Fibroblast of peridontal ligament (primary cell): ENCODE data around the gene DICER1.
"Not testable (repeated sequence)": the region's sequence is repeated elsewhere in the genome, so short reads cannot be mapped to it uniquely, and the experiment has no call there.

Experiments
- DNase-seq: peaks from one replicate; pipeline ENCODE4 v3.0.0-alpha.2; 2010; ENCODE audit errors: extremely low read depth

Gene DICER1

DNA sequence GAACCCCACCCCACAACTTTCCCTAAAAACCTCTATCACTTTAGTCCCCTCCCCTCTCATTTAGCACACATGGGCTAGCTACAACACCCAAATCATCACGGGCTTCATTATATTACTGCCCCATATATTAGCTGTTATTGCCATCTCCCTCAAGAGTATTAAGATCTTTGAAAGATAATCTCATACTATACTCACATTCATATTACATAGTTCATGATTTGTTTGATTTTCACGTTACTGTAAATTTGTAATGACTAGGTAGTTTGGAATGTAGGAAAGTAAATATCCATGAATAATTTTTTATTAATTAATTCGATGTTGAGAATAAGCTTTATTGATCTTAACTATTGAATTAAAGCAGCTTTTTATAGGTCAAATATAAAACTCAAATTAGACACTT, 7.9 kb downstream of the DICER1 start:
- DNase-seq = no peak

DNA sequence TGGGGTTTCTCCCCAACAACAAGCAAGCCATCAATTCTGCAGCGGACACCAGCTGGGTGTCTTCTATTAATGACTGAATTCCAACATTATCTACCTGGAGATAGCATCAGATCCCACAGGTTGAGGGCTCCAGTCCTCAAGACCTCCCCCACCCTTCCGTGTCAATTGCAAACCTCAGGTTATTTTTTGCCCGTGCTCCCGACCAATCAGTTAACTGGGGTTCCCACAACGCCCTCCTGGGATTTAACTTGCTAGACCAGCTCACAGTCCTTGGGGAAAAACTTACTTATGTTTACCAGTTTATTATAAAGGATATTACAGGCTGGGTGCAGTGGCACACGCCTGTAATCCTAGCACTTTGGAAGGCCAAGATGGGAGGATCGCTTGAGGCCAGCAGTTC, 9.7 kb downstream of the DICER1 start:
- no peak for DNase-seq

DNA sequence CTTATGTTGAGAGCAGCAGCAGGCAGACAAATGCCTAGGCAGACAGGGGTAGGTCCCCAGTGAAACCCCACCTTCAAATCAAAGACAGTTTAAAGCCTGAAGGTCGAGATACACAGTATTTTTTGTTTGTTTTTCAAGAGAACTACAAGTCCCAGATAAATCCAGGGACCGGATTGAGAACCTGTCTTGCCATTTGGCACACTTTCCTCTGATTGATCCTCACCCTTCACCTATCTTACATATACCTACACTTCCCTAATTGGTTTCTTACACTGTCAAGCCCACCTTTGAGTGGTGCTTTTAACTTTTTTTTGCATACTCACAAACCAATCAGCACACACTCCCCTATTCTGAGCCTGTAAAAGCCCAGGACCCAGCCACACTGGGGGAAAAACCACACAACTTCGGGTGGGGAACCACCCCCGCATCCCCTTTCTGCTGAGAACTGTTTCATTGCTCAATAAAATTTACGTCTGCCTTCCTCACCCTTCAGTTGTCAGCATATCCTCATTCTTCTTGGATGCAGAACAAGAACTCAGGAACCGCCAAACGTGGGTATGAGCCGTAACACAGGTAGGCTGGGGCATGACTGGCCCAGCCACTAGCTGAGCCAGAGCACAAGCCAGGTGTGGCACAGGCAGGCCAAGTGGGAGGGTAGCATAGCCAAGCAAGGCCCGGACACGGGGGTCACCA, 11.1 kb downstream of the DICER1 start:
- no peak for DNase-seq

DNA sequence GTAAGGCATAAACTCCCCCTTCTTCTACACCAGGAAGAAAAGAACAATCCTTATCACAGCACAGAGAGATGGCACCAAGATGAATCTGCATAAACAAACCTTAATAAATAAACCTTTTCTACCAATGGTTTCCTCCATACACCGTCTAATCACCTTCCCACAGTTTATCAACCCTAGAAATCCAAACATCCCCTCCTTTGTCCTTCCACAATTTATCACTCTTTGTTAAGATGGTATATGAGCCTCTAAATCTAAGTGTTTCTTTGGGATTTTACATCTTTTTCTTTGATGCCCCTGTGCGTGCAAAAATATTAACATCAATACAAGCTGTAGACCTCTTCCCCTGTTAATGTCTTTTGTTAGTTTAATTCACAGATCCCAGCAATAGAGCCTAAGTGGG, 12.5 kb downstream of the DICER1 start:
- no peak for DNase-seq

DNA sequence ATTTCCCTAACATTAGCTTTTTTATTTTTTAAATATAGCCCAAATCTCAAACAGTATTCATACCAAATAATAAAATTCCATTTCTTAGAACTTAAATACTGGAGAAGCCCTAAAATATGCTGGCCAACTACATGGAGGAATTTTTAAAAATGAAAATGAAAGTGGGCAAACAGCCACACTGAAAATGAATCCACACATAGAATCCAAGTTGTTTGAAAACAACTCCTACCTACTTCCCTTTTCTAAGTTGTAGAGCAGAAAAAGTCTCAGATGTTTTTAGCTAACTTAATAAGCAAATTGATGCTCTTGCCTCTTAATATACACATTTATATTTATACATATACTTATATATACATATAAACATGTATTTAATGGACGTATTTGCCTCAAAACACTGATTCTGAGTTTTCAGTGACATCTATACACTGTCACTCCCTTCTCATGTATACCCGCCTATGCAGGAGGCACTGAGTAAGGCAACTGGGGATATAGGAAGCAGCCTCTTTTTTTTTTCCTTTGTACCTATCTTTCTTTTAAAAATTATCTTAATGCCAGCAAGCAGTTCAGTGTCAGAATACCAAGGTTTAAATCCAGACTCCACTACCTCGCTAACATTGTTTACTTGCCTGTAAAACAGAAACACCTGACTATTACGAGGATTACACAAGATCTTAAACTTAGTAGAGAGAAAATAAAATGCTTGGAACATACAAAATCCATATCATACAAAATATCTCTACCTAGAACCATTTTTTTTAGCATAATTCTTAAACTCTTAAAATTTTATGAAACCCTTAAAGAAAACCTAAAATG, 13.3 kb downstream of the DICER1 start:
- DNase-seq = peak; percentile 66

DNA sequence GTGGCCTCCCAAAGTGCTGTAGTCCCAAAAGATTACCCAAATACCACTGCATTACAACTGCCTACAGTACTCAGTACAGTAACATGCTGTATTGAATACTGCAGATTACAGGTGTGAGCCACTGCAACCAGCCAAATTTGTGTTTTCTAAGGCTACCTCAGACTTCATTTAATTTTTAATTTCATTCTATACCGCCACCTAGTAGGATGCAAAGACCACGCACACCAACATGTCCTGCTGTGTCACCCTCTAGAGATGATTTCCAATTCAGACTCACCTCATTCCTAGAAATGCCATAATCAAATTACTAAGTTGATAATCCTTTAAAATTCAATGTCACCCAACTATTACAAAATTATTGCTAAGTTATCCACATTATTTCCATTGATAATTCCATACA, 15.1 kb downstream of the DICER1 start:
- no peak for DNase-seq

DNA sequence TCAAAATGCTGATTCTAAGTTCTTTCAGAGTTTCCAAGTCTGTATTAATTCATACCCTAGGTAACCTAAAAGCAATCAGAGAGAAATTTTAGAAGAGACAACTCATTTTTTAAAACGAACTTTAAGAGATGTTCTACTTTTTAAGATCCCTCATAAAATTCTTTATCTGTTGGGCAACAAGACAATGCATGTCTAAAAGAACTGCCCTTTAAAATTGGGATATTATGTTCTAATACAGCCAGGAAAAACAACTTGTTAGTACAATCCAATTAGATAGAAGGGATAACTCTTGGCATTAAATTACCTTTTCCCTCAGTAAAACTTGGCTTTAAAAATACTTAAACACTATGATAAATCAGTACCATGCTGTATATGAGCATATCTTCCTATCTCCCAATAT, 15.6 kb downstream of the DICER1 start:
- no peak for DNase-seq

DNA sequence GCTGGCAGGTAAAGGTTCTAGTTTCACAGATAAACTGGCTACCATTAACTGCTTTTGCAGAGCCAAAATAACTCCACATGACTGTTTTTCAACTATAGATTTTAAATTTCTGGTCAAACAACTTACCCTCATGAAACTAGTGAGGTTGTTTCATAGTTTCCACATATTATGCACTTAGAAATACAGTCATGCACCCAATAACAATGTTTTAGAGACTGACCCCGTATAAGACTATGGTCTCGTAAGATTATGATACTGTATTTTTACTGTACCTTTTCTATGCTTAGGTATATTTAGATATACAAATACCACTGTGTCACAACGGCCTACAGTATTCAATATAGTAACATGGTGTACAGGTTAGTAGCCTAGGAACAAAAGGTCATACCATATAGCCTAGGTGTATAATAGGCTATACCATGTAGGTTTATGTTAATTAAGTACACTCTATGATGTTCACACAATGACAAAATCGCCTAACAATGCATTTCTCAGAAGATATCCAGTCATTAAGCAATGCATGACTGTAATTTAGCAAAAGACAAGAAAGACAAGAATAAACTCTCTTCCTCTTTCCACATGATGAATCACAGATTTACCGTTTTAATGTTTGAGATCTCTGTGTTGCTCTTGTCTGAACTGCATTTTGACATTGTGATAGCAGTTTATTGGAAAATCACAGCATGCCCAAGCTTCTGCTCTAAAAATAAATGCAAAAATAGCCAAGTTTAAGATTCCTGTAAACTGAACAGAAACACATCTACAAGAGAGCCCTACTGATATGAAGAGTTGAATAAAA, 17.1 kb downstream of the DICER1 start:
- peak; percentile 55 for DNase-seq

DNA sequence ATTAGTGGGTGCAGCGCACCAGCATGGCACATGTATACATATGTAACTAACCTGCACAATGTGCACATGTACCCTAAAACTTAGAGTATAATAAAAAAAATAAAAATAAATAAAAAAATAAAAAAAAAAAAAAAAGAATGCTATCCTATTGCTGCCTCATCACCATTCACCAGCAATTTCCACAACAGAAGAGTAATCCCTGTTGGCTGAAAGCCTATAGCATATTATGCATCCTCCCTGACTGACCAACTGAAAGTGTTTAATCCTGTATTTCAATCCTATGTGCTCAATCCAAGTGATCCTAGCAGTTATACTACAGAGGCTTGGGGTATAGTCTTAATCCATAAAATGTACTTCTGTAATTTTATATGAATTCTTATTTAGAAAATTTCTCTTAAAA, 18.5 kb downstream of the DICER1 start:
- DNase-seq = no peak

DNA sequence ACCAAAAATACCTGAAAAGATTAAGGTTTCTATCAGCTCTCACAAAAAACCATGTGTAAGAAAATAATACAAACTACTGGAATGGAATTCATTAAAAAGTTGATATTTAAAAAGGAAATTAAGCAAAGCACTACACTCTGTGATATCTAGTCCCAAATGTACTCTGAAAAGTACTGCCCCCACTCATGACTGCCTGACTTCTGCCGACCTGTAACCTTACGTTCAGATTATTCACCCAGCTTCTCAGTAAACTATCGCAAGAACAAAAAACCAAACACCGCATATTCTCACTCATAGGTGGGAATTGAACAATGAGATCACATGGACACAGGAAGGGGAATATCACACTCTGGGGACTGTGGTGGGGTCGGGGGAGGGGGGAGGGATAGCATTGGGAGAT, 18.9 kb downstream of the DICER1 start:
- not testable (repeated sequence) for DNase-seq

DNA sequence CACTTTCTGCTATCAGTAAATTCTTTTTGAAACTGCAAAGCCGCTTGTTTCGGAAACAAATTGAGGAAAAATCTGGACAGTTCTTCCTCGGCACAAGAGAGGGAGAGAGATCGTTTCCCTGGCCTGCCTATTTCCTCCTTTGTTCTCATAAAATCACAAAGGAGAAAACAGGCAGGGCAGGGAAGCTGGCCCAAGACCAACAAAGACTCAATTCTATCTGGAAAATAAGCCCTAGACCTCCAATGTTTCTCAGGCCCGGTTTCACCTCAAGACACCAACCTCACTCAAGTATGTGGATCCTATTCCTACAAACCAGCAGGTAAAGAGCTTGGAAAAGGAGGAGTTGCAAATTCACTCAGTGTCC, 19.5 kb downstream of the DICER1 start:
- DNase-seq = no peak

DNA sequence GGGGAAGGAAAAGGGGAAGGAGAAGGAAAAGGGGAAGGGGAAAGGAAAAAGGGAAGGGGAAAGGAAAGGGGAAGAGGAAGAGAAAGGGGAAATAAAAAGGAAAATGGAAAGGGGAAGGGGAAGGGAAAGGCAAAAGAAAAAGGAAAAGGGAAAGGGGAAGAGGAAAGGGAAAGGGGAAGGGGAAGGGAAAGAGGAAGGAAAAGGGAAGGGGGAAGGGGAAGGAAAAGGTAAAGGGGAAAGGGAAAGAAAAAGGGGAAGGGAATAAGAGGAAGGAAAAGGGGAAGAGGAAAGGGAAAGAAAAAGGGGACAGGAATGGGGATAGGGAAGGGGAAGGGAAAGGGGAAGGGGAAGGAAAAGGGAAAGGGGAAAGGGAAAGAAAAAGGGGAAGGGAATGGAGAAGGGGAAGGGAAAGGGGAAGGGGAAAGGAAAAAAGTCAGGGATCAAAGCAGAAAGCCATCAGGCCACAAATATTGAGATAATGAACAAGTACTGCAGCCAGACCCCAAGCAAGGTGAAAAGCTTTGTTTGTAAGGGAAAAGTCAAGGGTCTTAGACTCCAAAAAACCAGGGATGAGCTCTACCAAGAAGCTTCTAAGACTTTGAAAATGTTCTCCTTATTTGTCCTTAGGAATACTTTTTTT, 20.0 kb downstream of the DICER1 start:
- DNase-seq = no peak

DNA sequence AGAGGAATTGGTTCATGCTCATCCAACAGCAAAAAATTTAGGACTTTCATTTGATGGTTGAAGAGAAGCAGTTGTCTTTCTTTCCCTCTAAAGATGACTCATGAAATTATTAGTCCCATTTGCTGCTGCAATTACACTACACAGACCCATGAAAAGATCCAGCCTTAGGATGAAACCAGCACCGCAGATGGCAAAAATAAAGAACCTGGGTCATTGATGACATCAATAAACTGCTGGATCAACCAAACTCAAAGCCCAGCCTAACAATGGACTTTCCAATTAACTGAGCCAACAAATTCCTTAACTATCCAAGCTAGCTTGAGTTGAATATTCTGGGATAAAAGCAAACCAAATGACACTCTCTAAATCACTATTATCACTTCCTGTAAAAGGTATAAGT, 20.7 kb downstream of the DICER1 start:
- no peak for DNase-seq

DNA sequence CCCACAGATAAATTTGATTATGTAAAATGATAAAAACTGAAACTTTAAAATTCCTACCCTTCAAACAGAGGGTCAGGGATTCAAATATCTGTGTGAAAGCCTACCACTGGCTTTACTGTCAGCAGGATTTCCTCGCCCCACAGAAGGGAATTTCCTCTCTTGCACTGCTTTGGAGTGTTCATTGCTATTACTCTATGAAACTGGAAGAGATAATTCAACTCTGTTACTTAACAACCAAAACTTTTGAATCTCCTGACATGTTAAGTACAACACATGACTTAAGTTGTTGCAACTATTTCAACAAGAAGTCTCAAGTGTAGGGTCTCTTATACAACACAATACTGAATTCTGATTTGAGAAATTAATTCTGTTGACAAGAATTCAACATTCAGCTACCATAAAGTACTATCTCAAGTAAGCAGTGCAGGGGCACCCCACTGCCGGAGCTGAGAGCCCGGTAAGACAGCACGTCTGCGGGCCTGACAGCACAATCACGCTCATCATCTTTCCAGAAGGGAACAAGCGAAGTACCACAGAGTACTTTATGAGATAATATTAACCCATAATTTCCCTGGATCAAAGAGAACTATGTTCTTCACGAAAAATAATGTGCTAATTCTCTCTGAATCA, 22.9 kb downstream of the DICER1 start:
- peak; percentile 45 for DNase-seq

DNA sequence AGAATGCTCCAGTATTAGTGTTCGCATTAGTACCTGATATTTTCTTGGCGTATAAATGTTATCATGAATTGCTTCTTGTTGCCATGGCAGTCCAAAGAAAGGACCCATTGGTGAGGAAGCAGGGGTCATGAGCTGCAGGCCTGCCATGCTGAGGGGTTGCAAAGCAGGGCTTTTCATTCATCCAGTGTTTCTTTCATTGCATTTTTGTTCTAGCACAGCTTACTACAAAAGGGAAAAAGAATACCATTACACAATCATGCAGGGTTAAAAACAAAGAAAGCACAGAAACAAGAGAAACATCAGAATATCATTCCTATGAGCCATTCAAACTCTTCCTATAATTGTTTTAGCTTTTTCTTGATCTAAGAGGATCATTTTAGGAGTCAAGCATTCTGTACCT, 24.0 kb downstream of the DICER1 start:
- DNase-seq = no peak

DNA sequence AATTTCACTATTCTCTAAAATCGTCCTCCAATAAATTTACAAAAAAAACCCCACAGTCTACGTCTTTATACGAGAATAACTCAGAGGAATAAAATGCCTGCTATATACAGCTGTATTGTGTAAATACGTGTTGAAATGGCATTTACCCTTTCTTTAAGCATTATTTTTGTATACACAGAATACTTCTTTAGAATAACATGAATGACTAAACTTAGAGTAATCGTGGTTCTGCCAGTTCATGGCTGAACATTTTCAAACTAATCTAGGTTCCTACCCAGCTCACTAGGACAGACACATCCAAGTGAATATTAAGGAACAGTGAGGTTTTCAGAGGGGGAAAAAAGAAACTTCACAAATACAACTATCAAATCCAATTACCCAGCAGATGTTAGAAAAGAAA, 24.6 kb downstream of the DICER1 start:
- peak; percentile 31 for DNase-seq

DNA sequence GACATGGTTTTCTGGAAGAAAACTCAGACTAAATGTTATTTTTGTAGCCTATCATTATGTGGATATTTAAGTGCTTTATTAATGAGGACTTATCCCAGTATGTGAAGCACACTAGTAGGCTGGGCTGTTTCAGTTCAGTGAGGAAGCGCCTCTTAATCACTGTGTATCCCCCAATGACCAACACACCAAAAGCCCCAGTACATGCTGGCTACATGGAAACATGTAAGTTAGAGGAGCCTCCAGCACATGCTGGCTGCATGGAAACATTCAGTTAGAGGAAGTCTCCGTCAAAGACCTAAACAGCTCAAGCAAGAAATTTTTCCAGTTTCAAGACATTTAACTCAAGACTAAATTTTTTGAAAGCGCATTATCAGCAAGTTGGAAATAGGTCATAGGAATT, 26.8 kb downstream of the DICER1 start:
- DNase-seq = no peak

DNA sequence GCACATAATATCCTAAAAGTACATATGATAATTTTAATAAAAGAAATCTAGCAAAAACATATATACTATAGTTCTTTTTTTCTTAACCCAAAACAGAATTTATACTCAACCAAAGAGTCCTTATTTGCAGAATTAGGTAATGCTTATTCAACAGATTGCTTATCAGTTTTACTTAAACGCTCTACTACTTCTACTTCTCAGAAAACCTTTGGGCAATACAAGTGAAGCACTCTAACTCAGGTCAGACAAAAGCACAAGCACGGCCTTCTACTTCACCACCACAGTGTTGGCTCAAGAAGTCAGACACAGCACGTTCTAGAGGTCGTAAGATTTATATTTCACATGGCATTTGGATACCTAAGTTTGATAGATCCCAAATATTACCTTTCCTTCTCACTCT, 29.2 kb downstream of the DICER1 start:
- no peak for DNase-seq

DNA sequence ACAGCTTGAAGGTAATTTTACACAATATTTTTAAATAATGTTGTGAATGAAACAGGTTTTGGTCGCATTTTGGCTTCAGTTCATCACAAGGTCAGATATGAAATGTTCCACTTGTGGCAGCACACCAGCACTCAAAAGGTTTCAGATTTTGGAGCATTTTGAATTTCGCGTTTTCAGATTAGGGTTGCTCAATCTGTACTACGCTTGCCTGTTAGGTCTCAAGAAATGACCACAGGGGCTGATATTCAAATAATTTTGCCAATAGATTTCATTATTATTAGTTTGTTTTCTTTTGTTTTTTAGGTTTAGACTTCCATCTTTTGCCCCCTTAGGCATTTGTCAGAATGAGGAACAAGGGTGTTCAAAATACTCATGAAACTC, 29.8 kb downstream of the DICER1 start:
- no peak for DNase-seq

DNA sequence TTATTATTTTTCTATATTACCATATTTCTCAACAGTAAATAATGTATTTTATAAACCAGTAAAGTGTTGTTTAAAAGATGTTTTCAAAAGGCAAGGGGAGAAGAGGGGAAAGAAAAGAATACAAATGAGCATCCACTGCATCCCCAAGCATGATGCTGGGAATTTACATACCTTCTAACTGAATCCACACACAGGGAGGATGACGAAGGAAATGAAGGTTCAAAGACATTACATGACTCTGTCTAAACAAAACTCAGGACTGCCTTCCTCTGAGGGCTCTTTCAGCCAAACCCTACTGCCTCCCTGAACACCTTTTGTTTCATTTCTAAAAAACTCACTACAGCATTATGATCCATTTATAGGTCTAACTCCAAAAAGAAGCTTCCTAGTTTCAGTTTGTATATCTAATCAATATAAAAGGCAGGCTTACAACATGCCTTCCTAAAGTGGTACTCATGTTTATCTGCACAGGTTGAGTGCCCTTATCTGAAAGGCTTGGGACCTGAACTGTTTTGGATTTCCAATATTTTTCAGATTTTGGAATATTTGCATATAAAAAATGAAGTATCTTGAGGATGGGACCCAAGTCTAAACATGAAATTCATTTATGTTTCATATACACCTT, 30.3 kb downstream of the DICER1 start:
- DNase-seq = peak; percentile 12

DNA sequence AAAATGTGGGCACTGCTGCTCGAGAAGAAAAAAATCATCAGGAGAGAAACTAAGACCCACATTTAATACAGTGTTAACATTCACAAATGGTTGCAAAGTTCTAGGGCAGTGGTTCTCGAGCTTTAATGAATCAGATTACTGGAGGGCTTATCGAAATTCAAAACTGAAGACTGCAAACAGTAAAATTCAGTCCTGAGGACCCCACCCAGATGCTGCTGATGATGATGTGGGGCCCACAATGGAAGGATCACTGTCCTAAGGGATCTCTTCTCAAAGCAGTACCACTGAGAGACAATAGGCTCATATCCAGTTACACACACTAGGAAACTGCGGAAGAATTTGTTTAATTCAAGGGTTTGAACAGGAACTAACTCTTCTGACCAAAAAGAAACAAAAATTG, 31.4 kb downstream of the DICER1 start:
- DNase-seq = no peak
